ENCODE measurements around the gene IMP3. TPM values are rescaled to one million over a fixed set of nuclear protein-coding genes. Genes with fewer than 3 reads are reported as not detected.
"Not testable (repeated sequence)": the region's sequence is repeated elsewhere in the genome, so short reads cannot be mapped to it uniquely, and the experiment has no call there.

The IMP3 gene
- total RNA-seq, 1 donor from 2014 or later = 215 TPM

- Histone ChIP-seq H3K27me3 (ENCODE audit: control insufficient read depth, insufficient read depth, low read length) (no peaks in the 10 kb centered on the region), H3K36me3 (ENCODE audit: control insufficient read depth, insufficient read depth, low read length) (no peaks in the 10 kb centered on the region), H3K4me3 (ENCODE audit: low read depth, low read length) (no peak overlapping the region)
- TF ChIP-seq, protein P1, sequence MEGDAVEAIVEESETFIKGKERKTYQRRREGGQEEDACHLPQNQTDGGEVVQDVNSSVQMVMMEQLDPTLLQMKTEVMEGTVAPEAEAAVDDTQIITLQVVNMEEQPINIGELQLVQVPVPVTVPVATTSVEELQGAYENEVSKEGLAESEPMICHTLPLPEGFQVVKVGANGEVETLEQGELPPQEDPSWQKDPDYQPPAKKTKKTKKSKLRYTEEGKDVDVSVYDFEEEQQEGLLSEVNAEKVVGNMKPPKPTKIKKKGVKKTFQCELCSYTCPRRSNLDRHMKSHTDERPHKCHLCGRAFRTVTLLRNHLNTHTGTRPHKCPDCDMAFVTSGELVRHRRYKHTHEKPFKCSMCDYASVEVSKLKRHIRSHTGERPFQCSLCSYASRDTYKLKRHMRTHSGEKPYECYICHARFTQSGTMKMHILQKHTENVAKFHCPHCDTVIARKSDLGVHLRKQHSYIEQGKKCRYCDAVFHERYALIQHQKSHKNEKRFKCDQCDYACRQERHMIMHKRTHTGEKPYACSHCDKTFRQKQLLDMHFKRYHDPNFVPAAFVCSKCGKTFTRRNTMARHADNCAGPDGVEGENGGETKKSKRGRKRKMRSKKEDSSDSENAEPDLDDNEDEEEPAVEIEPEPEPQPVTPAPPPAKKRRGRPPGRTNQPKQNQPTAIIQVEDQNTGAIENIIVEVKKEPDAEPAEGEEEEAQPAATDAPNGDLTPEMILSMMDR (IDR thresholded peaks at IDR 0.05; ENCODE audit: insufficient read depth, low read length, severe bottlenecking) = no peak
- DNase-seq (ENCODE audit: low read depth) (no peak), FAIRE-seq (no peak)
Observed at GRCh38 chr15:75685195-75685594, 45.2 kb upstream of the IMP3 start.

- H3K36me3 ChIP-seq (ENCODE audit: control insufficient read depth, insufficient read depth, low read length) = no peaks in the 10 kb centered on the region
- H3K27me3 ChIP-seq (ENCODE audit: control insufficient read depth, insufficient read depth, low read length) = no peaks in the 10 kb centered on the region
- DNase-seq (ENCODE audit: low read depth) (no peak), FAIRE-seq (peak; percentile 40)
- H3K4me3 ChIP-seq (ENCODE audit: low read depth, low read length) = no peak overlapping the region
- TF ChIP-seq, protein P1 (IDR thresholded peaks at IDR 0.05; ENCODE audit: insufficient read depth, low read length, severe bottlenecking) = no peak
Observed at GRCh38 chr15:75684648-75685047, 44.6 kb upstream of the IMP3 start.

DNA sequence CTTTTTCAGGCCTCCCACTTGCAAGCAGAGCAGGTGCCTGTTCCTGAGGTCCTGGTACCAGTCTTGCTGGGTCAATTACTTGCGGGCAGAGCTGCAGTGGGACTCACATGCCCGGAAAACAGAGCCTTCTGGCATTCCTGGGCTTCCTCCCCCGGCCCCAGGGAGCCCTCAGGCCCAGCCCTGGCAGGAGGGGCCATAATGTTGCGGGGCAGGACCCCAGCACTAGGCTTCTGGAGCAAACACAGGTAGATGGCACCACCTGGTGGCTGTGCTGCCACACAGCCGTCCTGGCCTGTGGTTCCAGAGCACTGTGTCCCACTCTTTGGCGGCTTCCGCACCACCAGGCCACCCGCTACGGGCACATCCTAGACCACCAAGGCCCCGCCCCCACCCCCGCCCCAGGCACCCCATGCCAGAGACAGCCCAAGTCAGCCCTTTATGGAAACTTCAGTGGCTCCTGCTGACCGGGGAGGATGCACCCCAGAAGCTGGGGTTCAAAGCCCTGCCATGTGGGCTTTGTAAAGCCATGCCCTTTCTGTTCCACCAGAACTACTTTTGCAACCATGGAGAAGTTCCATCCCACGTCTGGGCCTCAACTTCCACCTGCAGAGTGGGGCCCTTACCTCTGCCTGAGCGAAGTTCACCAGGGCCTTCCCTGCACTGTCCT is 43.8 kb upstream of the IMP3 start:
- TF ChIP-seq, protein P1 (IDR thresholded peaks at IDR 0.05; ENCODE audit: insufficient read depth, low read length, severe bottlenecking) = peak; percentile 90

GRCh38 chr15:75682181-75683135 is 42.4 kb upstream of the IMP3 start:
- TF ChIP-seq, protein P1 (IDR thresholded peaks at IDR 0.05; ENCODE audit: insufficient read depth, low read length, severe bottlenecking) = no peak
- no peak overlapping the region for H3K4me3 ChIP-seq (ENCODE audit: low read depth, low read length)
- FAIRE-seq = no peak
- H3K27me3 ChIP-seq (ENCODE audit: control insufficient read depth, insufficient read depth, low read length) = no peaks in the 10 kb centered on the region
- DNase-seq (ENCODE audit: low read depth) = no peak
- H3K36me3 ChIP-seq (ENCODE audit: control insufficient read depth, insufficient read depth, low read length) = no peaks in the 10 kb centered on the region

More for the DNA sequence above, 43.8 kb upstream of the IMP3 start:
- H3K4me3 ChIP-seq (ENCODE audit: low read depth, low read length); H3K27me3 ChIP-seq (ENCODE audit: control insufficient read depth, insufficient read depth, low read length); FAIRE-seq; H3K36me3 ChIP-seq (ENCODE audit: control insufficient read depth, insufficient read depth, low read length): not testable (repeated sequence)
- DNase-seq (ENCODE audit: low read depth) = peak; percentile 32

DNA sequence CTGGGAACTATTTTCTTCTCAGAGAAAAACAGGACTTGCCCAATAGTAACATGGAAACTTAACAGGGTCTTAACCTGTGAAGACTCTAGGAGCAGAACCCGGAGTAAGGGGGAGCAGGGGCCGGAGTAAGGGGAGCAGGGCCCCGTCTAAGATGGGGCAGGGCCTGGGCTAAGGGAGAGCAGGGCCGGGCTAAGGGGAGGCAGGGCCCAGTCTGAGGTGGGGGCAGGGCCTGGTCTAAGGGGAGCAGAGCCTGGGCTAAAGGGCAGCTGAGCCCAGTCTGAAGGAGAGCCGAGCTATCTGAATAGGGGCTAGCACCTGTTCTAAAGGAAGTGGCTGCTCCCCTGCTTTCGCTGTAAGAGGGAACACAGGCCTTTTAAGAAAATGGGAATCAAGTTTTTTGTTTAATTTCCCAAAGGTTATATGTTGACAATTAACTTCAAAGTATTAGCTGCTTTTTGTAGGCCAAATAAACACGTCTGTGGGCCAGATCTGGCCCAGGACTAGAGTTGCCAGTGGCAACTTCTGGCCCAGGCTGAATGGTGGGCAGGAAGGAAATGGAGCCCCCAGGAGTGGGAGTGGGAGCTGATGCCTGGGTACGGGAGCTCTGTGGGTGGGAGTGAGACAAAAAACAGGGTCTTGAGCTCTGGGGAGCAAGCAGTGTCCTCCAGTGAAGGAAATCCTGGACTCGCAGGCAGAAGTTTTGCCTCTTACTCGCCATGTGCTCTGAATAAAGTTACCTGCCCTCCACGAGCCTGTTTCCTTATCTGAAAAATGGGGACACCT is 40.2 kb upstream of the IMP3 start:
- H3K4me3 ChIP-seq (ENCODE audit: low read depth, low read length) = no peak overlapping the region
- no peaks in the 10 kb centered on the region for H3K36me3 ChIP-seq (ENCODE audit: control insufficient read depth, insufficient read depth, low read length)
- TF ChIP-seq, protein P1 (IDR thresholded peaks at IDR 0.05; ENCODE audit: insufficient read depth, low read length, severe bottlenecking) = no peak
- no peak for DNase-seq (ENCODE audit: low read depth)
- no peak for FAIRE-seq
- H3K27me3 ChIP-seq (ENCODE audit: control insufficient read depth, insufficient read depth, low read length) = no peaks in the 10 kb centered on the region

DNA sequence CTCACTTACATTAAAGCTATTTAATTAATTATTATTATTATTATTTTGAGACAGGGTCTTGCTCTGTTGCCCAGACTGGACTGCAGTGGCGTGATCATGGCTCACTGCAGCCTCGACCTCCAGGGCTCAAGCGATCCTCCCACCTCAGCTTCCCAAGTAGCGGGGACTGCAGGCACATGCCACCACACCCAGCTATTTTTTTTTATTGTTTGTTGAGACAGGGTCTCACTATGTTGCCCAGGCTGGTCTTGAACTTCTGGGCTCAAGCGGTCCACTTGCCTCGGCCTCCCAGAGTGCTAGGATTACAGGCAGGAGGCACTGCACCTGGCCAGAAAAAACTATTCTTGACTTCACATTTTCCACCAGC is 38.3 kb upstream of the IMP3 start:
- not testable (repeated sequence) for H3K36me3 ChIP-seq (ENCODE audit: control insufficient read depth, insufficient read depth, low read length); DNase-seq (ENCODE audit: low read depth); H3K27me3 ChIP-seq (ENCODE audit: control insufficient read depth, insufficient read depth, low read length); H3K4me3 ChIP-seq (ENCODE audit: low read depth, low read length); FAIRE-seq
